ENCODE data around the gene PLCD3.

The PLCD3 gene

DNA sequence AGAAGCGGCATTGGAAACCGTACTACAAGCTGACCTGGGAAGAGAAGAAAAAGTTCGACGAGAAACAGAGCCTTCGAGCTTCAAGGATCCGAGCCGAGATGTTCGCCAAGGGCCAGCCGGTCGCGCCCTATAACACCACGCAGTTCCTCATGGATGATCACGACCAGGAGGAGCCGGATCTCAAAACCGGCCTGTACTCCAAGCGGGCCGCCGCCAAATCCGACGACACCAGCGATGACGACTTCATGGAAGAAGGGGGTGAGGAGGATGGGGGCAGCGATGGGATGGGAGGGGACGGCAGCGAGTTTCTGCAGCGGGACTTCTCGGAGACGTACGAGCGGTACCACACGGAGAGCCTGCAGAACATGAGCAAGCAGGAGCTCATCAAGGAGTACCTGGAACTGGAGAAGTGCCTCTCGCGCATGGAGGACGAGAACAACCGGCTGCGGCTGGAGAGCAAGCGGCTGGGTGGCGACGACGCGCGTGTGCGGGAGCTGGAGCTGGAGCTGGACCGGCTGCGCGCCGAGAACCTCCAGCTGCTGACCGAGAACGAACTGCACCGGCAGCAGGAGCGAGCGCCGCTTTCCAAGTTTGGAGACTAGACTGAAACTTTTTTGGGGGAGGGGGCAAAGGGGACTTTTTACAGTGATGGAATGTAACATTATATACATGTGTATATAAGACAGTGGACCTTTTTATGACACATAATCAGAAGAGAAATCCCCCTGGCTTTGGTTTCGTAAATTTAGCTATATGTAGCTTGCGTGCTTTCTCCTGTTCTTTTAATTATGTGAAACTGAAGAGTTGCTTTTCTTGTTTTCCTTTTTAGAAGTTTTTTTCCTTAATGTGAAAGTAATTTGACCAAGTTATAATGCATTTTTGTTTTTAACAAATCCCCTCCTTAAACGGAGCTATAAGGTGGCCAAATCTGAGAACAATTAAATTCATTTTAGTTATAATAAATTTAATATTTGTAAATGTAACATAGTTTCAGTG is 17.7 kb upstream of the PLCD3 start:
- DNase-seq, result peak; percentile 26

DNA sequence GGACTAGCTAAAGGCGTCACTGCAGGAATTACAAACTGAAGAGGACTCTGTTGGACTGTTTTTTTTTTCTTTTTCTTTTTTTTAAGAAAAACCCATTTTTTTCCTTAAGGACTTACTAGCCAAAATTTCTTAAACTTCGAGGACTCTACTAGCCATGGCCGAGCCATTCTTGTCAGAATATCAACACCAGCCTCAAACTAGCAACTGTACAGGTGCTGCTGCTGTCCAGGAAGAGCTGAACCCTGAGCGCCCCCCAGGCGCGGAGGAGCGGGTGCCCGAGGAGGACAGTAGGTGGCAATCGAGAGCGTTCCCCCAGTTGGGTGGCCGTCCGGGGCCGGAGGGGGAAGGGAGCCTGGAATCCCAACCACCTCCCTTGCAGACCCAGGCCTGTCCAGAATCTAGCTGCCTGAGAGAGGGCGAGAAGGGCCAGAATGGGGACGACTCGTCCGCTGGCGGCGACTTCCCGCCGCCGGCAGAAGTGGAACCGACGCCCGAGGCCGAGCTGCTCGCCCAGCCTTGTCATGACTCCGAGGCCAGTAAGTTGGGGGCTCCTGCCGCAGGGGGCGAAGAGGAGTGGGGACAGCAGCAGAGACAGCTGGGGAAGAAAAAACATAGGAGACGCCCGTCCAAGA is 16.8 kb upstream of the PLCD3 start:
- DNase-seq, result peak; percentile 79

DNA sequence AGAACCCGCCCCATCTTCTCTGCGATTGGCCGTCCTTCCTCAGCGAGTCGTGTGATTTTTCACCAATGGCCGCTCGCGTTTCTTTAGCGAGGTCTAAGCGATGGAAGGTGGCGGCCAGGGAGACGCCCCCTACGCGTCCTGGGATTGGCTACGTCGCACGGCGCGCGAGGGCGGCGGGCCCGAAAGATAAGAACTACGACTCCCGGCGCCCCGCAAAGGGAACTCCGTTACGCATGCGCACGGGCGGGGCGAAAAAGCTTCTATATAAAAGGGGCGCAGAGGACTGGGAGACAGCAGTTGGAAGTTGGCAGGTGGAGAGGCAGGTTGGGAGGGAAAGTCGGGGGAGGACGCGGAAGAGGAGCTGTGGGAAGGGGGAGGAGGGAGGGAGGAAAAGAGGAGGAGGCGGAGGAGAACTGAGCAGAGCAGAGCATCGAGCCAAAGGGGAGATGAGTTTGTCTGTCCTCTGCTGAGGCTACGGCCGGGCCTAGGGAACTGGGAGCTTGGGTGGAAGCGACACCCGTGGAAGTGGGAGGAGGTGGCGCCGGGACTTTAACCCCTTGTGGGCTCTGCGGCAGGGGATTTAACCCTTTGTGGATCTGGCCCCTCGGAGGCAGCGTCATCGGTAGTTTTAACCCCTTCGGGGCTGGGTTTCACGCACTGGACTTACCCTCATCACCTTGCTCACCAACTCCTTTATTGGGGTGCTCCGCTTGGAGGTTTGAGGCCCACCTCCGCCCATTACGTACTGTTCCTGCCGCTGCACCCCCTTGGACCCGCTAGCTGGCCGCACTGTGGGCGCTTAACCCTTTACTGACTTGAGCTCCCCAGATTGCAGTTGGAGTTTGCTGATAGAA is 16.1 kb upstream of the PLCD3 start, which contains the start of gene HEXIM1:
HEXIM1 (plus strand) TSS at position 293 of the 854 bp plus-strand sequence. CDS start 716 bp downstream, outside the sequence.
- DNase-seq, result peak; percentile 99

DNA sequence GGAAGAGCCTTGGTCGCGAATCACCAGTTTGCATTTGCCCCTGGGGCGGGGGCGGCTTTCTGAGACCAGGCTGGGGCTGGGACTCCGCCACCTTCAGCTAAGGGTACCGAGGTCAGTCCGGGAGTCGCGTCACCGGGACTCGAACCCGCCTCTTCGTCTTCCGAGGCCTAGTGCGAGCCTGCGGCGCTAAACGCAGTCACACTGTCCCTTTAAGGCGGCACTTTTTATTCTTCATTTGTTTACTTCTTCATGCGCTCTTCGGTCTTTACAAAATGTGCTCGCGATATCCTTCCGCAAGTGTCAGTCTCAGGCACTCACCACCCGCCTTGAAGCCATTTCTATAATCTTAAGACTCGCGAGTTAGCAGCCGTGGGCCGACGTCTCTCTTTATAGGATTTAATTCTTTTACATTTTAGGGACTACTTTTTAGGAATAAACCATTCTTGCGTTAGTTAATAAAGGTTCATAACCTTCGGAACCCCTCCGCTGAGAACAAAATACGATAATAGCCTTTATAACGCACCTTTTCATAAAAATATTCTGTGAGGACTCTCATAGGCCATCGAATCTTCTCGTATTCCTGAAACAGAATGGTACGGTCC is 15.4 kb upstream of the PLCD3 start:
- peak; percentile 92 for DNase-seq

DNA sequence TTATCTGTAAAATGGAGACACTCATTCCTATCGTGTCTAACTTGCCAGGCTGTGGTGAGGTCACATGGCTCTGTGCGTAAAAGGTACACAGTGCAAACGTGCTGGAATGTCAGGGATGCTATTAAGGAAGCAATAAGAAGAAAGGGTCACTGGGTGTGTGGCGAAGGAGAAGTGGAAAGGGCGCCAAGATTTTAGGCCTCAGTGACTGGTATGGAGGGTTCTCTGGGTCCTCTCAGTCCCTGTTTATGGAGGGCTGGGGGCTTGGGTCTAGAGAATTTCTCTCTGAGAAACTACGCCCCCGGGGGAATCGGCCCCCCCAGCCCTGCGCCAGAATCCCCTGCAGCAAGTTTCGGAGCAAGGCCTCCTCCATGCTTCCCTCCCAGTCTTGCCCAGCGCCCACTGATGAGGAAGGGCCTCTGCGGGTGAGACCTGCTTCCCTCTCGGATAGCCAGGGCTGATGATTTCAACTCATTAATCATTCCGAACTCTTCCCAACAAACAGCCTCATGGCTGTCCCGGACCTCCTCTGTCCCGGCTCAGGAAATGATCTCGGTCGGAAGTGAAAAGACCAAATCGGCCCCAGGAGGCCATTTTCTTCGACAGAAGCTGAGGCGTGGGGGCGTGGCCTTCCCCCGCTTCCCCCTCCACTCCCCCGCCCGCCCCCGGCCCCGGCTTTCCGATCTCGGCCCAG is 14.7 kb upstream of the PLCD3 start:
- DNase-seq, result peak; percentile 89

DNA sequence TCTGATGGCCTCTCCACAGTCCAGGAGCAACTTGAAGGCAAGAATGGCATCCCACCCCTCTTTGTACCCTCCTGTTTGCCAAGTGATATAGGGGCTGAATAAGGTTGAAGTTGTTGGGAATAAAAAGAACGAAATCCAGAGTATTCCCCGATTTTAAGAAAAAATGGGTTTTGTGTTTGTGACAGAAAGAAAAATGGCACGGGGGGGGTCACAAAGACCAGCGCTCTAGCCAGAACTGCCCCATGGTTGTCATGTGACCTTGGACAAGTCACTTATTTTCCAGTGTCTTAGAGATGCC is 14.2 kb upstream of the PLCD3 start:
- DNase-seq, result no peak

DNA sequence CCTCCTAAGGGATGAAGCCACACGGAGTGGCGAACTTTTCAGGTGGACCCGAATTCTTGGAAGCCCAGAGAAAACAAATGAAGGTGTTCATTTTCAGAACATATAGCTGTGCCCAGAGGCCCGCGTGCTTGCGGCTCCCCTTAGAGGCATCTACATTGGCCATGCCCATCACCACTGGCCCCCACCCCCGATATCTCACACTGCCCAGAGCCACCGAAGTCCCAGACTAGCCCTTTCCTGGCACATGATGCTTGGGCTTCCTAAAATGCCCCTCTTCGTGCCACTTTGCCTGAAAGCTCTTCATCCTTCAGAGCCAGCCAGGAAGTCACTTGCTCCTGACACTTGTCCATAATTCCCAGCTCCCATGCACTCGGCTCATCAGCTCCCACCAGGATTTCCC is 13.9 kb upstream of the PLCD3 start:
- no peak for DNase-seq

DNA sequence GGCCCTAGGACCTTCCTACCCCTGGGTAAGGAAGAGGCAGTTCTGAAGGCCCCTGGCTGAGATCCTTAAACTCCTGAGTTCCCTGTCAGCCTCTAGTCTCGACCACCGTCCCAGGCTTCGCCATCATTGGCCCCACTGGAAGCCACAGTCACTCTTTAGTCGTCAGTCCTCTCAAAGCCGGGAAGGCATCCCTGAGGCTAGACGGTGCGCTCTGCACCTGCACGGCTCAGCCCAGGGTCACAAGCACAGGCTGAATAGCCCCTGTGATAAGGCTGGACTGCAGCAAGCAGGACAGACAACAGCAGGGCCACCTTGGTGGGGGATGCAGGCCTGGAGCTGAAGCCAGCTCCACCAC is 12.7 kb upstream of the PLCD3 start:
- no peak for DNase-seq

DNA sequence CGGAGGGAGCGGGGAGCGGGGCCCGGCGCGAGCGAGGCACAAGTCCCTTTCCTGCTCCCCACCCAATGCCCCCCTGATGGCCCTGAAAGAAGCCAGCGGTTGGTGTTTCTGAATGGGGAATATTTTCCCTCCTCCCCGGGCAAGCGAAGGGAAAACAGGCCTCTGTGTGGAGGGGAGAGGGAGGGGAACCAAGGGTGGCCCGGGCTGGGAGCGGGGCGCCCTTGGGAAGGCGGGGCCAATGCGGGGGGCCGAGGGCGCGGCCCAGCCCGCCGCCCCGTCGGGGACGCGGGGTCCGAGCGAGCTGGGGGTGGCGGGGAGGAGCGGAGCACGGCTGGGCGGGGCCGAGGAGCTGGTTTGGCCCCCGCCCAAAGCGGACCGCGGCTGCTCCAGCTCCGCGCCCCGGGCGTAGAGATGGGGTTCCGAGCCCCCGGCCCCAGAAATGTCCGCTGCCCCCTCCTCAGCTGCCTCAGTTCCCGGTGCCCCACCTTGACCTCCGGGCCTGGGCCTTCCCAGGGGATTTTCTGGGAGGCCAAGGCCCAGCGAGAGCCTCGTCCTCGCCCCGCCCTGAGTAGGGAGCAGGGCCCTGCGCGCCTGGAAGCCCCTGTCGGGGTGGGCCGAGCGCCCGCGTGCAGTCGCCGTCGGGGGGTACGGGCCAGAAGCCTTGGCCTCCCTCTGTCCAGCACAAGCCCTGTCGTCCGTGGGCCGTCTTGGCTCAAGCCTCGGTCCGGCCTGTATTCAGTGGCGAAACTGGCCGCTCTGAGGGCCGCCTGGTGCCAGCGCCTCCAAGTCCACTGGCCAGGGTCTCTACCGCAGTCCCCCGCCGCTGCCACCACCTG is 12.1 kb upstream of the PLCD3 start:
- no peak for DNase-seq

DNA sequence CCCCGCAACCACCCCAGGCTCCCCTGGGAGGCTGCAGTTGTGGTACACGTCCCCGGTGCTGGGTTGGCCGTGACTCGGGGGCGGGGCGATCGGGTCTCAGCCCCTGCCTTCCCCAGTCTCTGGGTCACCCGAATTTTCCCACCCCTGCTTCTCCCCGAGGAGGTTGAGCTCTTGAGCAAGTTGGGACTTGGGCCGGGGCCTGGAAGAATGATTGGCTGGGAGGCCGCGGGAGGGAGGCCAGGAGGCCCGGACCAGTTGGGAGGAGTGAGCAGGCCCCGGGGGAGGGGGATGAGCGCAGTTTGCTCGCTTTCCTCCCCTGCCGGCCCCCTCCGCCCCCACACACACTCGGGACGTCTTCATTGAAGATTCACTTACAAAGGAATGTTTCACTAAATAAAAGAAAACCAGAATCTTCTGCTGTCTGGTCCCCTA is 11.5 kb upstream of the PLCD3 start:
- no peak for DNase-seq

DNA sequence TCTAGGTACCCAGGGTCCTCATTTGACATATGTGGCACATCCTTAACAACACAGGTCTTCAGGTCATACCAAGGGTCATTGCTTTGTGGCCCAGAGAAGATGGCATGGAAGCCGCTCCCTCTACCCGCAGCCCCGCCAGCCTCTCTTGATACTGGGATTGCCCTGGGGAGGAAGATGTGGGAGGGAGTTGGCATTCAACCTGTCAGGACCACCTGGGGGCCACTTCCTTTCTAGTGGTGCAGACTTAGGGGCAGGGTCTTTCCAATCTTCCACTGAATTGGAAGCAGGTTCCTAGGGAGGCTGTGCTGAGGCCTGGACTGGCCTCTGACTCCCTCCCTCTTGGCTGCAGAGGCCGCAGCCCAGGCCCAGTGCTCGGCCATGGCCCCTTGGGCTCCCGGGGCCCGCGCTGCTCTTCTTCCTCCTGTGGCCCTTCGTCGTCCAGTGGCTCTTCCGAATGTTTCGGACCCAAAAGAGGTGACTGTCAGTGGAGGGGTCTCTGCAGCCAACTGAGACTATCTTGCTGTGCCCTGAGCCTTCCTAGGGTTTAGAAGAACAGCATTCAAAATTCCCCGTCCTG is 10.9 kb upstream of the PLCD3 start:
- DNase-seq, result no peak

DNA sequence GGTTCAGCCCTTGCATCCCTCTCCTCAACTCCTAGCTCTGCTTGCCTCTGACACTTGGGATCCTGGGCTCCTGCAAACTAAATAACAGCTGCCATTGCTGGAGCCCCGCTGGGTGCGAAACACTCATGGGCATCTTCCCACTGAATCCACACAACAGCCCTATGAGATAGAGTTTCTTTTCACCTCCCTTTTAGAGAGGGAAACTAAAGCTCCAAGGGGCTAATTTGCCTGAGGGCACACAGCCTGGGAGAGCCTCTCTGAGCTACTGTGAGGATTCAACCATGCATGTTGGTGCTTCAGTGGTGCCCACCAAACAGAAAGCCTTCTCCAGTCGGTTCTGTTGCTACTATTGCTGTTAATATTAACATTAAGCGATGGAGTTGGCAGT is 7.2 kb upstream of the PLCD3 start:
- no peak for DNase-seq

DNA sequence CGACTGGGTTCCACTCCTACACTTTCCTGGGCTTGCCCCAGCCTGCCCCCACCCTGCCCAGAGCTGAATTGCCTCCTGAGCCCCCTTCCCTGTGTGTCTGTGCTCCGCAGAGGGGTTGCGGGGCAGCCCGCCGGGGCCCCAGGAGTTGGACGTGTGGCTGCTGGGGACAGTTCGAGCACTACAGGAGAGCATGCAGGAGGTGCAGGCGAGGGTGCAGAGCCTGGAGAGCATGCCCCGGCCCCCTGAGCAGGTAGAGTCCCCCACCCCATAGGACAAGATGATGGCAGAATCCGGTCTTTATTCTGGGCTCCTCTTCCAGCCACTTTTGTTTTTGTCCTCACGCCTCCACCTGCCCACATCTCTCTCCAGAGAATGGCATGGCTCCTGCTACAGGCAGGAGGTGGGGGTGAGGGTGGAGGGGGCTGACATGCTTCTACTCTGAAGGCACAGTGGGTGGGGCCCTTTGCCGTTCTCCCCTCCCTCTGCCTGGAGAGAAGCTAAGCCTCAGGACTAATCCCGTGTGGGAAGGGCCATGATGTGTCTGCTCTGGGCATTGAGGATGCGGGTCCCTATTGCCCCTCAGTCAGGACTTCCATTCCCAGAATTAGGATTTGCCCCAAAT is 6.7 kb upstream of the PLCD3 start:
- no peak for DNase-seq

DNA sequence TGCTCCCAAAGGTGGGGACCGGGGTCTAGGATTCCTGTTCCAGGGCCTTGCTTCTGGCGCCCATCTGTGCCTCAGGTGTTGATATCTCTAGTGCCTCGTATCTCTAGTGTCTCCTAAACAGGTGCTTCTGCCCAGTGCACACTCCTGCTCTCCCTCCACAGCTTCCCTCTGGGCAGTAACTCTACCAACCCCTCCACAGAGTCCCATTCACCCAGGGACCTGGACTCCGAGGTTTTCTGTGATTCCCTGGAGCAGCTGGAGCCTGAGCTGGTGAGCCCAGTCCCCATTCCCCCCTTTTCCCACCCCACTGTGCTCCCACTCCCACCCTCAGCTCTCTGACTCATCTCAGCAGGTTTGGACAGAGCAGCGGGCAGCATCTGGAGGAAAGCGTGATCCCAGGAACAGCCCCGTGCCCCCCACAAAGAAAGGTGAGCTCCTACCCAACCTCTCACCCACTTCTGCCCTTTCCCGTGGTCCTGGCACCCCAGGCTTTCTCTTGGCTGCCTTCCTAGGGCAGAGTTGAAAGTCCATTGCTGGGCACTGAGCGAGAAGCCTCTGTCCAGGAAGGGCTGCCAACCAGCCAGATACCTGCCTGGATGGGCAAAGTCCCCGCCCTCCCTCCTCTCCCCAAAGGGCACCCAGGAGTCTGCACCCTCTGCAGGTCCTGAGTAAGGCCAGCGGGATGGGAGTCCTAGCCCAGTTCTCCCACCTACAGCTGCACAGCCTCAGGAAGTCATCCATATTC is 5.4 kb upstream of the PLCD3 start:
- no peak for DNase-seq

DNA sequence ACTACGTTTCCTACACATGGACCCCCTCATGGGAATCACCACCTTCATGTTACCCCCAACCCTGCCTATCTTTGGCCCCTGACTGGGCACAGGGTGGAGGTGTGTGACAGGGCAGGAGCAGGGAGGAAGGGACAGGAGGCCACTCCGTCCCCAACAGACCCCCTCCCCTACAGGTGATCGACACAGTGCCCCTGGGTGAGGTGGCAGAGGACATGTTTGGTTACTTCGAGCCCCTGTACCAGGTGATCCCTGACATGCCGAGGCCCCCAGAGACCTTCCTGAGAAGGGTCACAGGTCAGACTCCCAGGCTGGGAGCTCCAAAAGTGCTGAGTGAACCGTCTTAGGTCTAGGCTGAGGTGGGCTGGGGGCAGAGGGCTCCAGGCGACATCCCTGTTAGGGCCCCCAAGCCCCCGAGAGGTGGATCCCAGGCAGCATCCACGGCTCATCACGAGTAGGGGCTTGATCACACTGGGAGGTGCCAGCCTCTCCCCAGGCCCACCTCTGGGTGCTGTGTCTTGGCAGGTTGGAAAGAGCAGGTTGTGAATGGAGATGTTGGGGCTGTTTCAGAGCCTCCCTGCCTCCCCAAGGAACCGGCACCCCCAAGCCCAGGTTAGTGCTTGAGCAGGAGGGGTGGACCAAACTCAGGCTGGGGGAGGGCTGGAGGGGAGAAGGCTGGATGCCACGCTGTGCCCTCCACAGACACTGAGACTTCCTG is 4.7 kb upstream of the PLCD3 start:
- DNase-seq, result no peak

DNA sequence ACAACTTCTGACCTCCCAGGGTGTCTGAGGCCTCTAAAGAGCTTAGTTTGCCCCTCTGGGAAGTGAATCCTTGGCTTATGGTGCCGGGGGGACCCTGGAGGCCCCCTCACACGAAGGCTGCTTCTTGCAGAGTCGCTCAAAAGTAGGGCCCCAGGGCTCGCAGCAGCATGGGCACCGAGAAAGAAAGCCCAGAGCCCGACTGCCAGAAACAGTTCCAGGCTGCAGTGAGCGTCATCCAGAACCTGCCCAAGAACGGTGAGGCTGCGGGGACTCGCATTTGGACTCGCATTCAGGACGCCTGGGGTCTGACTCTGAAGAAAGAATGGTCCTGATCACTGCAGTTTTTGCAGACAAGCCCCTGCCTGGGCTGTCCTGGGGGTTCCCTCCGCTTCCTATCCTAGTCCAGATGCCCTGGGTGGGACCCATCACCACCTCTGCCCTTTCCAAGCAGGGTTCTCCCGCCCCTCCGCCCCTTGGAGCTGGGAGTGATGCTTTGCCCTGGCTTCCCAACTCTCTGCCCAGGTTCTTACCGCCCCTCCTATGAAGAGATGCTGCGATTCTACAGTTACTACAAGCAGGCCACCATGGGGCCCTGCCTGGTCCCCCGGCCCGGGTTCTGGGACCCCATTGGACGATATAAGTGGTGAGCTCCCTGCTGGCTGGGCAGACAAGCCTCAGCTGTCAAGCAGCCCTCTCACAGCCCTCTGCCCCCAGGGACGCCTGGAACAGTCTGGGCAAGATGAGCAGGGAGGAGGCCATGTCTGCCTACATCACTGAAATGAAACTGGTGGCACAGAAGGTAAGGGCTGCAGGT is 3.9 kb upstream of the PLCD3 start:
- no peak for DNase-seq

DNA sequence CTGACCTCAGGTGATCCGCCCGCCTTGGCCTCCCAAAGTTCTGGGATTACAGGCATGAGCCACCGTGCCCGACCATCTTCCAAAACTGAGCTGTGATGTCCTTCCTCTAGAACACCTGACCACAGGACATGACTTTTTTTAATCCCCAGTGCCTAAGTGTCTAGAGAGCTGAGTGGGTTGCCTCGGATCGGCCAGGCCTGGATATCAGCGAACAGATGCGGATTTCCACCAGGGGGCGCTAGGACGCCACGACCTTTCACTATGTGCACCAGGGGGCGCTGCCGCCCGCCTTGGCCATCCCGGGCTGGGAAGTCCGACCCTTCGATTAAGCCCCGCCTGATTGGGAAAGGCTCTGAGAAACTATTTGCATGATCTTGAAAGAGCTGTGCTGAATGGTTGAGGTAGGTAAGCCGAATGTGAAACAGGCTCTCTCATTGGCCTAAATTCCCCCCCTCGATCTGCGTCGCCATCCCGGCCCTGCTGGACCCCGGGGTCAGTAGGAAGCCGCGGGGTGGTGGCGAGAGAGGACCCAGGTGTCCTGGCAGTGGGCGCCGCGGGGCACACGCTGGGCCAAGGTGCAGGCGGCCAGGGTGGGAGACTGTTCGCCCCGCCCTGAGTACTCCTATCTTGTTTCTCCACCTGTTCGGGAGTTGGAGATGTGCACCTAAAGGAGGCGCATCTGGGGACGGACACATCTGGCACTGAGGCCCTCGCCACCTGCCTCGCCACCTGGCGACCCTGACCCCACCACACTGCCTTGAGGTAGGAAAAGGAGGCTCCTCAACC is 3.1 kb upstream of the PLCD3 start, which contains the start of gene ACBD4:
ACBD4 (plus strand) TSS at position 496 of the 786 bp plus-strand sequence. CDS start 458 bp downstream, outside the sequence.
- DNase-seq, result peak; percentile 96
